Esophagus squamous epithelium (tissue), 5 donors: ENCODE results near the gene B4GALT3. TPM values are rescaled to one million over a fixed set of nuclear protein-coding genes. Genes with fewer than 3 reads are reported as not detected.

ENCODE experiments used
- DNase-seq: peaks from one replicate; lab custom pipeline; 2025; lab: John Stamatoyannopoulos, UW
- H3K27ac ChIP-seq, 4 donors: fragments of 200-600 bp; sonication (generic); one replicate each; pipeline ENCODE4 v1.5.1; 2016 to 2019; ENCODE audit warnings: mild to moderate bottlenecking in 1 of 4
- H3K27me3 ChIP-seq, 4 donors: fragments of 200-600 bp; sonication (generic); 1 replicate in 3 of 4; 2 replicates in 1 of 4; pipeline versions ENCODE4 v1.5.1 to v1.6.0; 2017 to 2021; ENCODE audit warnings: antibody characterized with exemption in 1 of 4
- H3K36me3 ChIP-seq, 3 donors: fragments of 200-600 bp; sonication (generic); one replicate each; pipeline ENCODE4 v1.5.1; 2016 to 2019
- H3K4me1 ChIP-seq, 3 donors: fragments of 200-600 bp; sonication (generic); one replicate each; pipeline ENCODE4 v1.5.1; 2017 to 2019
- H3K4me3 ChIP-seq, 4 donors: fragments of 200-600 bp; sonication (generic); 1 replicate in 3 of 4; 2 replicates in 1 of 4; pipeline ENCODE4 v1.5.1; 2016 to 2019; ENCODE audit warnings: mild to moderate bottlenecking in 2 of 4, moderate library complexity in 1 of 4
- H3K9me3 ChIP-seq, 3 donors: fragments of 200-600 bp; sonication (generic); one replicate each; pipeline ENCODE4 v1.5.1; 2016 to 2019
- CTCF ChIP-seq, 6 experiments: fragments of 450-650 bp in 4 of 6; fragments of 200-600 bp in 2 of 6; sonication (generic) in 2 of 6; IDR thresholded peaks; one replicate each; pipeline ENCODE4 v1.5.1; 2016 to 2019; ENCODE audit warnings: antibody characterized with exemption in 6 of 6, mild to moderate bottlenecking in 4 of 6, moderate library complexity in 4 of 6
- POLR2A ChIP-seq, 4 donors: fragments of 450-650 bp; IDR thresholded peaks; one replicate each; pipeline ENCODE4 v1.6.1; 2017; ENCODE audit warnings: antibody characterized with exemption in 4 of 4, mild to moderate bottlenecking in 4 of 4, moderate library complexity in 3 of 4
- WGBS, 2 donors: methylation state at CpG; one replicate each; pipeline ENCODE4 v1.1.5; 2018; 5-methylcytosine and 5-hydroxymethylcytosine counted together
- intact Hi-C: fragments of 100-400 bp; cut with DNase I; formaldehyde crosslinking; loops from one replicate; pipeline ENCODE4 v1.15.0; 2022
- total RNA-seq, 4 donors: library from RNA; depleted of rRNA; stranded (reverse); fragments of >200 nt; gene quantifications; one replicate each; pipeline ENCODE4 v1.1.0, GENCODE V29; 2016
- donor health status: DM: yes; HTN: yes; CAD: no.

The B4GALT3 gene
- total RNA-seq, 4 donors from 2014 or later = 16.1 to 29.9 (median 18.1) TPM

- Histone ChIP-seq H3K27me3 (no peaks in the 10 kb centered on the region), H3K36me3 (peaks cover 0 to 67% (median 8%) of the 10 kb centered on the region in 3 donors), H3K4me1 (peaks cover 19 to 59% (median 33%) of the 10 kb centered on the region in 3 donors), H3K9me3 (no peaks in the 10 kb centered on the region), H3K27ac (no peak overlapping the region), H3K4me3 (peak overlapping the region in 2 of 4 donors; percentile 80 to 89)
- 92 to 93% methylated on average over 14 to 18 of the region's 22 CpGs for WGBS, 2 donors
- intact Hi-C loops = no loop called here
- no peak for DNase-seq
- TF ChIP-seq POLR2A (IDR thresholded peaks at IDR 0.05) (no peak), CTCF (IDR thresholded peaks at IDR 0.05) (no peak)
Measured at GRCh38 chr1:161160671-161161145, 16.6 kb downstream of the B4GALT3 start.

GRCh38 chr1:161159913-161160243 lies 17.4 kb downstream of the B4GALT3 start:
- peak overlapping the region; percentile 87 to 96 (median 94) for H3K27ac ChIP-seq
- peaks cover 13 to 59% (median 26%) of the 10 kb centered on the region in 3 donors for H3K4me1 ChIP-seq
- peak overlapping the region; percentile 77 to 99 (median 84) for H3K4me3 ChIP-seq
- no peak for TF ChIP-seq POLR2A (IDR thresholded peaks at IDR 0.05)
- no peak for TF ChIP-seq CTCF (IDR thresholded peaks at IDR 0.05)
- no peaks in the 10 kb centered on the region for H3K27me3 ChIP-seq
- no peaks in the 10 kb centered on the region for H3K9me3 ChIP-seq
- peaks cover 0 to 64% (median 8%) of the 10 kb centered on the region in 3 donors for H3K36me3 ChIP-seq
- intact Hi-C loops = no loop called here
- WGBS, 2 donors = 14% methylated on average over 7 of the region's 11 CpGs
- DNase-seq = no peak

GRCh38 chr1:161159087-161159912 lies 18.0 kb downstream of the B4GALT3 start, which contains the start of gene USP21:
Gene USP21, plus strand, starts transcription at chr1:161159500. Its CDS starts 1,141 bp downstream, at chr1:161160641.
- 0 to 1% methylated on average over 1 to 32 of the region's 60 CpGs for WGBS, 2 donors
- DNase-seq = peak; percentile 44
- Histone ChIP-seq H3K4me1 (peaks cover 17 to 63% (median 30%) of the 10 kb centered on the region in 3 donors), H3K9me3 (no peaks in the 10 kb centered on the region), H3K4me3 (peak within 1 kb of the TSS; percentile 77 to 99 (median 84)), H3K27me3 (no peaks in the 10 kb centered on the region), H3K36me3 (peaks cover 0 to 58% (median 8%) of the 10 kb centered on the region in 3 donors), H3K27ac (peak within 1 kb of the TSS; percentile 87 to 96 (median 94))
- intact Hi-C loops = no loop called here
- peak in 4 of 6 experiments; percentile 17 to 43 (median 30) for TF ChIP-seq CTCF (IDR thresholded peaks at IDR 0.05)
- TF ChIP-seq POLR2A (IDR thresholded peaks at IDR 0.05) = peak in 1 of 4 donors; percentile 68

GRCh38 chr1:161158316-161159010 lies 18.8 kb downstream of the B4GALT3 start:
- H3K4me3 ChIP-seq = peak overlapping the region; percentile 77 to 99 (median 84)
- intact Hi-C loops = no loop called here
- peaks cover 17 to 64% (median 30%) of the 10 kb centered on the region in 3 donors for H3K4me1 ChIP-seq
- TF ChIP-seq CTCF (IDR thresholded peaks at IDR 0.05) (no peak), POLR2A (IDR thresholded peaks at IDR 0.05) (no peak)
- peaks cover 0 to 50% (median 8%) of the 10 kb centered on the region in 3 donors for H3K36me3 ChIP-seq
- H3K27me3 ChIP-seq = no peaks in the 10 kb centered on the region
- no peaks in the 10 kb centered on the region for H3K9me3 ChIP-seq
- no peak for DNase-seq
- 29 to 44% methylated on average over 9 of the region's 9 CpGs for WGBS, 2 donors
- peak overlapping the region; percentile 87 to 96 (median 94) for H3K27ac ChIP-seq
